GM13976 (cell line): ENCODE results near the gene PDZD4.

ENCODE experiments used
- DNase-seq: peaks from one replicate; pipeline ENCODE4 v3.0.0; 2012; ENCODE audit warnings: low spot score
- in situ Hi-C: fragments of 300-500 bp; cut with MboI; formaldehyde crosslinking; loops from one replicate; pipeline ENCODE4 v1.12.0; 2022; ENCODE audit warnings: low sequenced_read_pairs, mixed read lengths, inconsistent platforms; ENCODE audit not compliant: unreplicated experiment
- TF ChIP-seq, protein P1 (sequence below): IDR thresholded peaks from 2 replicates; pipeline ENCODE4 v1.5.1; 2012; ENCODE audit warnings: borderline replicate concordance, mild to moderate bottlenecking; ENCODE audit not compliant: insufficient read depth; ENCODE audit errors: extremely low read depth, missing control alignments, control extremely low read depth

The PDZD4 gene

DNA sequence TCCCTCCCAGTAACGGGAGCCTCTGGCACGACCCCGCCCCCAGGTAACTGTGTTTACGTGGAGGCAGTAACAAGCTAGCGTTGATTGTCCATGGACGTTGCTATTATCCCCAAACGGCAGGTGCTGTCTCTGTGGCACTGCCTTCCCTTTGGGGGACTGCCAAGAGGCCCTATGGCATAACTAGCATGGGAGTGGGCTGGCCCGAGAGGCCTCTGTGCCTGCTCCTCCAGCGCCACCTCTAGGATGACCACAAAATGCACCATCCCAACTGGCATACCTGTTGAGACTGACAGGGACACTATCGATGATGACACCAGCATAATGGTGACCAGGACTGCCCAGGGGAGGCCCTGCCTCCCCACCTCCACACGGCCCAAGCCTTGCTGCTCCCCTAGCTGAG is 48.0 kb downstream of the PDZD4 start:
- TF ChIP-seq, protein P1, sequence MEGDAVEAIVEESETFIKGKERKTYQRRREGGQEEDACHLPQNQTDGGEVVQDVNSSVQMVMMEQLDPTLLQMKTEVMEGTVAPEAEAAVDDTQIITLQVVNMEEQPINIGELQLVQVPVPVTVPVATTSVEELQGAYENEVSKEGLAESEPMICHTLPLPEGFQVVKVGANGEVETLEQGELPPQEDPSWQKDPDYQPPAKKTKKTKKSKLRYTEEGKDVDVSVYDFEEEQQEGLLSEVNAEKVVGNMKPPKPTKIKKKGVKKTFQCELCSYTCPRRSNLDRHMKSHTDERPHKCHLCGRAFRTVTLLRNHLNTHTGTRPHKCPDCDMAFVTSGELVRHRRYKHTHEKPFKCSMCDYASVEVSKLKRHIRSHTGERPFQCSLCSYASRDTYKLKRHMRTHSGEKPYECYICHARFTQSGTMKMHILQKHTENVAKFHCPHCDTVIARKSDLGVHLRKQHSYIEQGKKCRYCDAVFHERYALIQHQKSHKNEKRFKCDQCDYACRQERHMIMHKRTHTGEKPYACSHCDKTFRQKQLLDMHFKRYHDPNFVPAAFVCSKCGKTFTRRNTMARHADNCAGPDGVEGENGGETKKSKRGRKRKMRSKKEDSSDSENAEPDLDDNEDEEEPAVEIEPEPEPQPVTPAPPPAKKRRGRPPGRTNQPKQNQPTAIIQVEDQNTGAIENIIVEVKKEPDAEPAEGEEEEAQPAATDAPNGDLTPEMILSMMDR: no peak
- in situ Hi-C loops: no loop called here
- DNase-seq: no peak

DNA sequence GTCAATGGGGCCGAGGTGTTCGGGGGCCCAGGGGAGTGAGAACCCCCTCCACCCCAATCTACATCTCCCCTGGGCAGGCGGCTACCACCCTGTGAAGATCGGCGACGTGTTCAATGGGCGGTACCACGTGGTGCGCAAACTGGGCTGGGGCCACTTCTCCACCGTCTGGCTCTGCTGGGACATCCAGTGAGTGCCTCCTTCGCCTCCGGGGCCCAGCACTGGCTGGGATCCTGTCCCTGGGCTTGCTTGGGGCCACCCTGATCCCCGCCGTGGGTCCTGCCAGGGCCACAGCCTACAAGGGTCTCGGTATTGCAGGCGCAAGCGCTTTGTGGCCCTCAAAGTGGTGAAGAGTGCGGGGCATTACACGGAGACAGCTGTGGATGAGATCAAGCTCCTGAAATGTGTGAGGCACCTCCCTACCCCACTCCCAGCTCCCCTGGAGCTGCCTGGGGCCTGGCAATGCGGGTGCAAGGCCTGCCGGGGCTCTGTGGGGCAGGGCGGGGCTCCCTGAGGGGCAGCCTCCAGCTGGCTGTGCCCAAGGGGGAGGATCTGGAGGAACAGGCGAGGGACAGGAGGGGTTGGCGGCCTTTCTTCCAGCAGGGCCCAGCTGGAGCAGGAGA is 48.8 kb downstream of the PDZD4 start:
- TF ChIP-seq, protein P1: no peak
- no peak for DNase-seq
- in situ Hi-C loops: no loop called here

GRCh38 chrX:153780678-153781427 is 49.5 kb downstream of the PDZD4 start, which contains the start of gene SRPK3:
SRPK3 (plus strand) TSS chrX:153781041; CDS start chrX:153781087, 46 bp downstream.
- TF ChIP-seq, protein P1: no peak
- in situ Hi-C loops: no loop called here
- DNase-seq: no peak

GRCh38 chrX:153779891-153780677 is 50.3 kb downstream of the PDZD4 start:
- TF ChIP-seq, protein P1: no peak
- DNase-seq: no peak
- in situ Hi-C loops: no loop called here

DNA sequence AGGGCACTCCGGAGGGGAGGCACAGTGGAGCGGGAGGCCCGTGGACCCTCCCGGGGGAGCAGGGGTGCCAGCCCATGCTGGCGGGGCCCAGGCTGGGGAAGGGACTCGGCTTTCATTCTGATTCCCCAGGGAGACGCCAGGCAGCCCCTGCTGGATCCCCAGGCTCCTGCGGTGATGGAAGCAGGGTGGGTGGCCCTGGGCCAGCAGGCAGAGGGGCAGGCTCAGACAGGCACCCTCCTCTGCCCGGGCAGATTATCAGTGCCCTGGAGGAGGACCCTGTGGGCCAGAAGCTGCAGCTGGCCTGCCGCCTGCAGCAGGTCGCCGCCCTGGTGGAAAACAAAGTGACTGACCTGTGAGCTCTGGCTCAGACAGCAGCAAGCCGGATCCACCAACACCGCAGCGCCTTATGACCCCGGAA is 51.7 kb downstream of the PDZD4 start:
- in situ Hi-C loops: no loop called here
- TF ChIP-seq, protein P1: no peak
- DNase-seq: no peak

DNA sequence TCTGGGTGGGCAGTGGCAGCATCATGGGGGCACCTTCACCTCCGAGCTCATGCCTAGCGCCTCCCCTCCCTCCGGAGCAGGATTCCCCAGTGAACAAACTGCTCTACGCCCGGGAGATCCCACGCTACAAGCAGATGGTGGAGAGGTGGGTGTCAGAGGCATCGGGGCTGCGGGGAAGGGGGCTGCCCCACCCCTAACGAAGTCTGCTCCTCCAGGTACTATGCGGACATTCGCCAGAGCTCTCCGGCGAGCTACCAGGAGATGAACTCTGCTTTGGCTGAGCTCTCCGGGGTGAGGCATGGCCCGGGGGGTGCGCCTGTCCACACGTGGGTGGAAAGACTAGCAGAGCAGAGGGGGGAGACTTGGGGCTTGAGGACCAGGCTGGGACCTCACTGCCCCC is 52.2 kb downstream of the PDZD4 start:
- in situ Hi-C loops: no loop called here
- DNase-seq: no peak
- TF ChIP-seq, protein P1: no peak
